ENCODE results near the gene RNF215. TPM values are rescaled to one million over a fixed set of nuclear protein-coding genes. Genes with fewer than 3 reads are reported as not detected.

Gene RNF215
- total and polyA plus RNA-seq, 2 of the 13 experiments (the other 11 are each of a cell fraction or from before 2014, with no cell fraction given): 5.3 to 6.1 TPM

GRCh38 chr22:30425616-30426387, 38.6 kb upstream of the RNF215 start, which contains the start of gene MTFP1 (continued):
- TF ChIP-seq PTBP1 (IDR thresholded peaks at IDR 0.05; ENCODE audit: low read depth, low read length, poor library complexity, severe bottlenecking) (peak; percentile 42), PHF8 (CRISPR knock-in tag; IDR thresholded peaks at IDR 0.05) (peak; percentile 79), TFDP2 (CRISPR knock-in tag; IDR thresholded peaks at IDR 0.05) (peak; percentile 87), FOSL2 (CRISPR knock-in tag; IDR thresholded peaks at IDR 0.05) (peak; percentile 31; the same call in 1 of the 2 replicates), MXI1 (IDR thresholded peaks at IDR 0.05; ENCODE audit: borderline replicate concordance, low read depth, low read length) (peak; percentile 74; the same call in 1 of the 3 replicates), ZHX1 (CRISPR knock-in tag; IDR thresholded peaks at IDR 0.05; ENCODE audit: low read depth) (0 out of 2 replicates have a peak, but pooled peaks have one; percentile 68), ZNF318 (CRISPR knock-in tag; IDR thresholded peaks at IDR 0.05) (no peak), ARNT2 (CRISPR knock-in tag; IDR thresholded peaks at IDR 0.05; ENCODE audit: low read depth) (peak; percentile 58; the same call in 1 of the 2 replicates), NAIF1 (CRISPR knock-in tag; IDR thresholded peaks at IDR 0.05; ENCODE audit: borderline replicate concordance) (peak; percentile 33; the same call in 1 of the 2 replicates), ZNF724P (CRISPR knock-in tag; IDR thresholded peaks at IDR 0.05; ENCODE audit: borderline replicate concordance) (no peak), MXD1 (CRISPR knock-in tag; IDR thresholded peaks at IDR 0.05) (peak; percentile 70; the same call in 1 of the 2 replicates), GATAD1 (CRISPR knock-in tag; IDR thresholded peaks at IDR 0.05) (0 out of 2 replicates have a peak, but pooled peaks have one; percentile 26), ERF (CRISPR knock-in tag; IDR thresholded peaks at IDR 0.05) (no peak), ZNF446 (CRISPR knock-in tag; IDR thresholded peaks at IDR 0.05) (peak; percentile 68; the same call in 1 of the 2 replicates), ZNF335 (CRISPR knock-in tag; IDR thresholded peaks at IDR 0.05) (peak; percentile 61; the same call in 1 of the 2 replicates), IKZF4 (CRISPR knock-in tag; IDR thresholded peaks at IDR 0.05; ENCODE audit: borderline replicate concordance, low read depth, not compliant biosample characterization) (peak; percentile 30)
